ENCODE results near the gene WDR45B.

DNA sequence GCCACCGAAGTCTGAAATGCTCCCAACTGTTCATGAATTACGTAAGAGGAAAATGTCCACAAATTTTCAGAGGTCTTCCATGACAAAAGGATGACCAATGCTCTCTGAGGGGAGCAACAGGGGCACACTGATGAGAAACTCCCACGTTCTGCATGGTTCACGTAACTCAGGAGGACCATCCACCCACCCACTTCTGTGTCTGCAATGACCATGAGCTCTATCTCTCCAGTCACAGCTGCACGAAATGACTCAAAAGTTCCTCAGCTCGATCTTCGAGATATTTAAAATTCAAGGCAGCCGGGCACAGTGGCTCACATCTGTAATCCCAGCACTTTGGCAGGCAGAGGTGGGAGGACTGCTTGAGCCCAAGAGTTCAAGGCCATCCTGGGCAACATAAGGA is 15.8 kb downstream of the WDR45B start:
- TF ChIP-seq, protein P1, sequence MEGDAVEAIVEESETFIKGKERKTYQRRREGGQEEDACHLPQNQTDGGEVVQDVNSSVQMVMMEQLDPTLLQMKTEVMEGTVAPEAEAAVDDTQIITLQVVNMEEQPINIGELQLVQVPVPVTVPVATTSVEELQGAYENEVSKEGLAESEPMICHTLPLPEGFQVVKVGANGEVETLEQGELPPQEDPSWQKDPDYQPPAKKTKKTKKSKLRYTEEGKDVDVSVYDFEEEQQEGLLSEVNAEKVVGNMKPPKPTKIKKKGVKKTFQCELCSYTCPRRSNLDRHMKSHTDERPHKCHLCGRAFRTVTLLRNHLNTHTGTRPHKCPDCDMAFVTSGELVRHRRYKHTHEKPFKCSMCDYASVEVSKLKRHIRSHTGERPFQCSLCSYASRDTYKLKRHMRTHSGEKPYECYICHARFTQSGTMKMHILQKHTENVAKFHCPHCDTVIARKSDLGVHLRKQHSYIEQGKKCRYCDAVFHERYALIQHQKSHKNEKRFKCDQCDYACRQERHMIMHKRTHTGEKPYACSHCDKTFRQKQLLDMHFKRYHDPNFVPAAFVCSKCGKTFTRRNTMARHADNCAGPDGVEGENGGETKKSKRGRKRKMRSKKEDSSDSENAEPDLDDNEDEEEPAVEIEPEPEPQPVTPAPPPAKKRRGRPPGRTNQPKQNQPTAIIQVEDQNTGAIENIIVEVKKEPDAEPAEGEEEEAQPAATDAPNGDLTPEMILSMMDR (conservative IDR thresholded peaks at IDR 0.05), result no peak
- no peak for TF ChIP-seq EZH2 (IDR thresholded peaks at IDR 0.05; ENCODE audit: low read depth)

All from PC-9 (cell line).